DOHH2 (cell line): ENCODE results near the gene IGSF10.

Experiments
- H3F3A ChIP-seq: fragments of 200-600 bp; sonication (generic), shearing (Covaris generic); 2 replicates; pipeline ENCODE4 v1.6.0; 2016; ENCODE audit warnings: antibody characterized with exemption, mild to moderate bottlenecking; ENCODE audit not compliant: control insufficient read depth, insufficient read depth
- H3K27ac ChIP-seq: fragments of 200-600 bp; sonication (generic); 2 replicates; pipeline ENCODE4 v1.5.1; 2014; ENCODE audit warnings: low read depth, mild to moderate bottlenecking, low read length, moderate library complexity
- H3K27me3 ChIP-seq: fragments of 200-600 bp; sonication (generic); 2 replicates; pipeline ENCODE4 v1.6.1; 2014; ENCODE audit warnings: mild to moderate bottlenecking, low read length, mixed read lengths; ENCODE audit not compliant: control insufficient read depth
- H3K36me3 ChIP-seq: fragments of 200-600 bp; sonication (generic); 2 replicates; pipeline ENCODE4 v1.6.1; 2014; ENCODE audit warnings: mild to moderate bottlenecking, low read length, moderate library complexity, mixed read lengths; ENCODE audit not compliant: control insufficient read depth
- H3K4me1 ChIP-seq: fragments of 200-600 bp; sonication (generic); 2 replicates; pipeline ENCODE4 v1.6.1; 2014; ENCODE audit warnings: mild to moderate bottlenecking, low read length, mixed read lengths; ENCODE audit not compliant: control insufficient read depth
- H3K4me2 ChIP-seq: fragments of 200-600 bp; sonication (generic); 2 replicates; pipeline ENCODE4 v1.6.0; 2014; ENCODE audit warnings: mild to moderate bottlenecking, low read length, moderate library complexity
- H3K4me3 ChIP-seq: fragments of 200-600 bp; sonication (generic); 2 replicates; pipeline ENCODE4 v1.5.1; 2014; ENCODE audit warnings: mild to moderate bottlenecking, low read length, mixed read lengths
- H3K79me2 ChIP-seq: fragments of 200-600 bp; sonication (generic); 2 replicates; pipeline ENCODE4 v1.6.1; 2014; ENCODE audit warnings: mild to moderate bottlenecking, low read length, mixed read lengths; ENCODE audit not compliant: control insufficient read depth
- H3K9me2 ChIP-seq: fragments of 200-600 bp; sonication (generic); replicated peaks from 2 replicates; pipeline ENCODE4 v1.6.1; 2014; ENCODE audit warnings: mild to moderate bottlenecking, low read length, mixed read lengths; ENCODE audit not compliant: control insufficient read depth
- H3K9me3 ChIP-seq: fragments of 200-600 bp; sonication (generic); 2 replicates; pipeline ENCODE4 v1.6.1; 2014; ENCODE audit warnings: antibody characterized with exemption, low read length, mixed read lengths; ENCODE audit not compliant: control insufficient read depth, insufficient read depth
- H4K20me1 ChIP-seq: fragments of 200-600 bp; sonication (generic); 2 replicates; pipeline ENCODE4 v1.6.0; 2014; ENCODE audit warnings: low read depth, mild to moderate bottlenecking, antibody characterized with exemption, low read length, moderate library complexity; ENCODE audit not compliant: control insufficient read depth, insufficient read depth
- CTCF ChIP-seq: fragments of 200-600 bp; sonication (generic); IDR thresholded peaks from one replicate; pipeline ENCODE4 v1.5.1; 2014; ENCODE audit warnings: antibody characterized with exemption, mild to moderate bottlenecking, low read depth, low read length; ENCODE audit not compliant: poor library complexity, severe bottlenecking
- EZH2phosphoT487 ChIP-seq: fragments of 200-600 bp; sonication (generic); IDR thresholded peaks from 2 replicates; pipeline ENCODE4 v1.6.1; 2017; ENCODE audit warnings: borderline replicate concordance, mild to moderate bottlenecking, antibody characterized with exemption, low read length, moderate library complexity, mixed read lengths

Gene IGSF10

GRCh38 chr3:151468284-151468917 lies 7.5 kb upstream of the IGSF10 start:
- Histone ChIP-seq H3K27me3 (0 out of 2 replicates have a peak, but pooled peaks cover 3% of the 10 kb centered on the region), H3K79me2 (no peaks in the 10 kb centered on the region)
- TF ChIP-seq CTCF, result peak; percentile 97
- no peak for TF ChIP-seq EZH2phosphoT487

GRCh38 chr3:151467069-151467468 lies 6.2 kb upstream of the IGSF10 start:
- Histone ChIP-seq H3K4me1 (no peaks in the 10 kb centered on the region), H4K20me1 (no peaks in the 10 kb centered on the region), H3K4me2 (no peak overlapping the region), H3K36me3 (no peaks in the 10 kb centered on the region), H3K9me3 (no peaks in the 10 kb centered on the region; the same call in 1 of the 2 replicates), H3K79me2 (no peaks in the 10 kb centered on the region), H3F3A (no peaks in the 10 kb centered on the region), H3K27ac (no peak overlapping the region), H3K27me3 (peaks cover 8% of the 10 kb centered on the region), H3K9me2 (no peaks in the 10 kb centered on the region), H3K4me3 (no peak overlapping the region)
- TF ChIP-seq EZH2phosphoT487 (no peak), CTCF (no peak)

More at GRCh38 chr3:151468284-151468917, 7.5 kb upstream of the IGSF10 start:
- H3K4me2 ChIP-seq, result no peak overlapping the region
- no peaks in the 10 kb centered on the region for H4K20me1 ChIP-seq
- no peak overlapping the region for H3K4me3 ChIP-seq
- H3K9me3 ChIP-seq, result no peaks in the 10 kb centered on the region; the same call in 1 of the 2 replicates
- H3K27ac ChIP-seq, result no peak overlapping the region
- no peaks in the 10 kb centered on the region for H3K4me1 ChIP-seq
- H3F3A ChIP-seq, result no peaks in the 10 kb centered on the region
- no peaks in the 10 kb centered on the region for H3K9me2 ChIP-seq
- H3K36me3 ChIP-seq, result no peaks in the 10 kb centered on the region

GRCh38 chr3:151462991-151463390 lies 2.1 kb upstream of the IGSF10 start:
- no peaks in the 10 kb centered on the region for H3F3A ChIP-seq
- H3K4me1 ChIP-seq, result no peaks in the 10 kb centered on the region
- peaks cover 24% of the 10 kb centered on the region for H3K27me3 ChIP-seq
- H3K4me3 ChIP-seq, result no peak overlapping the region
- TF ChIP-seq EZH2phosphoT487, result no peak
- TF ChIP-seq CTCF, result no peak
- no peaks in the 10 kb centered on the region for H4K20me1 ChIP-seq
- H3K4me2 ChIP-seq, result no peak overlapping the region
- no peaks in the 10 kb centered on the region for H3K9me2 ChIP-seq
- no peak overlapping the region for H3K27ac ChIP-seq
- H3K79me2 ChIP-seq, result no peaks in the 10 kb centered on the region
- no peaks in the 10 kb centered on the region for H3K9me3 ChIP-seq
- H3K36me3 ChIP-seq, result no peaks in the 10 kb centered on the region
